GM23338 (cell line): Measurements from ENCODE around the gene ITCH. TPM values are rescaled to one million over a fixed set of nuclear protein-coding genes. Genes with fewer than 3 reads are reported as not detected.

Experiments
- ATAC-seq: fragments of 200-7000 bp; cut with Tn5 transposase; 3 replicates; pipeline ENCODE4 v1.9.1; 2020
- DNase-seq: peaks from one replicate; pipeline ENCODE4 v3.0.0-alpha.2; 2015; ENCODE audit warnings: low spot score
- H2AFZ ChIP-seq: fragments of 200-600 bp; sonication (generic); 2 replicates; pipeline ENCODE4 v1.8.0; 2016; ENCODE audit warnings: antibody characterized with exemption, mild to moderate bottlenecking, moderate library complexity
- H3F3A ChIP-seq: fragments of 200-600 bp; sonication (generic); replicated peaks from 2 replicates; pipeline ENCODE4 v1.8.0; 2017; ENCODE audit warnings: antibody characterized with exemption, mixed run types, low read depth
- H3K27ac ChIP-seq: fragments of 200-600 bp; sonication (generic); 2 replicates; pipeline ENCODE4 v1.6.1; 2016; ENCODE audit warnings: low read depth
- H3K27me3 ChIP-seq: fragments of 200-600 bp; sonication (generic); 2 replicates; pipeline ENCODE4 v1.8.0; 2016; ENCODE audit warnings: mild to moderate bottlenecking, mixed run types, moderate library complexity; ENCODE audit not compliant: insufficient read depth
- H3K36me3 ChIP-seq: fragments of 200-600 bp; sonication (generic); 2 replicates; pipeline ENCODE4 v1.8.0; 2016; ENCODE audit warnings: mild to moderate bottlenecking; ENCODE audit not compliant: insufficient read depth
- H3K4me1 ChIP-seq: fragments of 200-600 bp; sonication (generic); 2 replicates; pipeline ENCODE4 v1.8.0; 2016; ENCODE audit warnings: mild to moderate bottlenecking, moderate library complexity; ENCODE audit not compliant: insufficient read depth
- H3K4me2 ChIP-seq: fragments of 200-600 bp; sonication (generic); 2 replicates; pipeline ENCODE4 v1.7.1; 2017; ENCODE audit warnings: mixed run types
- H3K4me3 ChIP-seq: fragments of 200-600 bp; sonication (generic); 2 replicates; pipeline ENCODE4 v1.6.1; 2016; ENCODE audit warnings: mixed run types
- H3K79me2 ChIP-seq: fragments of 200-600 bp; sonication (generic); replicated peaks from 2 replicates; pipeline ENCODE4 v1.8.0; 2017; ENCODE audit warnings: mild to moderate bottlenecking; ENCODE audit not compliant: insufficient read depth
- H3K9me2 ChIP-seq: fragments of 200-600 bp; sonication (generic); 2 replicates; pipeline ENCODE4 v1.8.0; 2017; ENCODE audit not compliant: insufficient read depth
- H4K20me1 ChIP-seq: fragments of 200-600 bp; sonication (generic); replicated peaks from 2 replicates; pipeline ENCODE4 v1.8.0; 2017; ENCODE audit warnings: mild to moderate bottlenecking; ENCODE audit not compliant: insufficient read depth
- H3K27ac Mint-ChIP-seq: 2 replicates; pipeline ENCODE4 v1.8.0; 2020; ENCODE audit warnings: inconsistent platforms, mild to moderate bottlenecking, moderate library complexity, mixed read lengths
- H3K27me3 Mint-ChIP-seq: 3 replicates; pipeline ENCODE4 v1.8.0; 2022; ENCODE audit warnings: low read depth, mild to moderate bottlenecking, moderate library complexity, mixed read lengths, inconsistent platforms; ENCODE audit not compliant: insufficient read depth, poor library complexity
- H3K36me3 Mint-ChIP-seq: 3 replicates; pipeline ENCODE4 v1.8.0; 2021; ENCODE audit warnings: low read depth, mild to moderate bottlenecking, inconsistent platforms, moderate library complexity, mixed read lengths
- H3K4me1 Mint-ChIP-seq: 3 replicates; pipeline ENCODE4 v1.8.0; 2020; ENCODE audit warnings: mild to moderate bottlenecking, inconsistent platforms, mixed read lengths
- H3K4me3 Mint-ChIP-seq: 3 replicates; pipeline ENCODE4 v1.8.0; 2021; ENCODE audit warnings: moderate library complexity, mild to moderate bottlenecking, inconsistent platforms, mixed read lengths
- H3K9me3 Mint-ChIP-seq: 3 replicates; pipeline ENCODE4 v1.8.0; 2020; ENCODE audit warnings: moderate library complexity, mild to moderate bottlenecking, inconsistent platforms, mixed read lengths
- CREB1 ChIP-seq: fragments of 250-450 bp; sonication (Bioruptor Pico); IDR thresholded peaks from 2 replicates; pipeline ENCODE4 v1.5.0; 2020; ENCODE audit warnings: low read depth, mild to moderate bottlenecking, moderate library complexity
- CTCF ChIP-seq, 2 experiments: fragments of 200-600 bp in 1 of 2; sonication (generic) in 1 of 2; conservative IDR thresholded peaks; 2 replicates each; pipeline versions ENCODE4 v1.5.1 to v1.6.1; 2016 to 2017; ENCODE audit warnings: antibody characterized with exemption in 2 of 2, low read depth in 2 of 2, mild to moderate bottlenecking in 2 of 2, moderate library complexity in 1 of 2
- ETS1 ChIP-seq: IDR thresholded peaks from 2 replicates; pipeline ENCODE4 v1.6.1; 2016; ENCODE audit warnings: antibody characterized with exemption
- JUNB ChIP-seq: IDR thresholded peaks from one replicate; pipeline ENCODE4 v1.6.1; 2016; ENCODE audit warnings: antibody characterized with exemption; ENCODE audit not compliant: unreplicated experiment
- REST ChIP-seq: IDR thresholded peaks from one replicate; pipeline ENCODE4 v1.6.1; 2018; ENCODE audit warnings: antibody characterized with exemption; ENCODE audit not compliant: unreplicated experiment
- polyA plus RNA-seq: library from polyadenylated mRNA; unstranded; fragments of >200 nt; fragmentation: Nextera tagmentation; extraction: Ambion mirVana; gene quantifications from 2 replicates; pipeline ENCODE4 v1.2.1, GENCODE V29; 2016
- total RNA-seq: library from RNA; depleted of rRNA; stranded (reverse); fragments of >200 nt; shearing (Covaris generic); gene quantifications from 2 replicates; pipeline ENCODE4 v1.2.3, GENCODE V29; 2014

ITCH gene
- total and polyA plus RNA-seq, 2 experiments from 2014 or later = 16.4 to 31.6 TPM

DNA sequence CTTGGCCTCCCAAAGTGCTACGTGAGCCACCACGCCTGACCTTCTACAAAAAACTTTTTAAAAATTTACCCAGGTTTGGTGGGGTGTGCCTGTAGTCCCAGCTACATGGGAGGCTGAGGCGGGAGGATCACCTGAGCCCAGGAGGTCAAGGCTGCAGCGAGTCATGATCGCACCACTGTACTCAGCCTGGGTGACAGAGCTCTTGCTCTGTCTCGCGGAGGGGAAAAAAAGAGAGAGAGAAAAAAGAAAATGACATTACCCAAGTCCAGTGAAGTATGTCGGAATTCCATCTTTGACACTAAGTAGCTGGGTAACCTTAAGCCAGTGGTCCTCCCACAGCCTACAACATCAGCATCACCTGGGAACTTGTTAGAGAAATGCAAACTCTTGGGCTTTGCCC lies 176.7 kb downstream of the ITCH start:
- DNase-seq (no peak), ATAC-seq (no peak)
- H3K36me3 ChIP-seq = peaks cover 11% of the 10 kb centered on the region
- TF ChIP-seq REST (no peak), ETS1 (no peak), JUNB (no peak), CTCF (conservative IDR thresholded peaks at IDR 0.05; ENCODE audit: low read depth in 2 of 2) (no peak), CREB1 (CRISPR knock-in tag) (no peak)
- H3K4me1 ChIP-seq = no peaks in the 10 kb centered on the region; the same call in 1 of the 2 replicates
- H2AFZ ChIP-seq = no peak overlapping the region
- no peak overlapping the region for H3K4me3 Mint-ChIP-seq
- no peak overlapping the region for H3K4me3 ChIP-seq
- no peak overlapping the region for H3K27ac ChIP-seq
- no peak overlapping the region for H3K4me2 ChIP-seq
- H3K9me3 Mint-ChIP-seq = no peaks in the 10 kb centered on the region
- H3F3A ChIP-seq = 0 out of 2 replicates have a peak, but pooled peaks cover 4% of the 10 kb centered on the region
- H4K20me1 ChIP-seq = no peaks in the 10 kb centered on the region; the same call in 1 of the 2 replicates
- peaks cover 13% of the 10 kb centered on the region for H3K27me3 Mint-ChIP-seq
- no peaks in the 10 kb centered on the region for H3K9me2 ChIP-seq
- H3K4me1 Mint-ChIP-seq = peaks cover 11% of the 10 kb centered on the region
- no peaks in the 10 kb centered on the region for H3K79me2 ChIP-seq
- peaks cover 37% of the 10 kb centered on the region for H3K36me3 Mint-ChIP-seq
- H3K27ac Mint-ChIP-seq = no peak overlapping the region
- 0 out of 2 replicates have a peak, but pooled peaks cover under 1% of the 10 kb centered on the region for H3K27me3 ChIP-seq

GRCh38 chr20:34540596-34541263 lies 177.7 kb downstream of the ITCH start:
- H3K27ac Mint-ChIP-seq = peak overlapping the region; percentile 4; the same call in 1 of the 2 replicates
- H3K36me3 Mint-ChIP-seq = peaks cover 28% of the 10 kb centered on the region
- H3K4me3 ChIP-seq = no peak overlapping the region
- 0 out of 4 replicates have a peak, but pooled peaks of 1 of the 2 experiments have one; percentile 13 for TF ChIP-seq CTCF (conservative IDR thresholded peaks at IDR 0.05; ENCODE audit: low read depth in 2 of 2)
- TF ChIP-seq ETS1 = no peak
- no peak overlapping the region for H2AFZ ChIP-seq
- H4K20me1 ChIP-seq = no peaks in the 10 kb centered on the region; the same call in 1 of the 2 replicates
- H3K9me2 ChIP-seq = no peaks in the 10 kb centered on the region
- 0 out of 2 replicates have a peak, but pooled peaks cover 4% of the 10 kb centered on the region for H3F3A ChIP-seq
- DNase-seq = no peak
- H3K27me3 ChIP-seq = peaks cover 5% of the 10 kb centered on the region; the same call in 1 of the 2 replicates
- H3K79me2 ChIP-seq = no peaks in the 10 kb centered on the region
- H3K27me3 Mint-ChIP-seq = peaks cover 13% of the 10 kb centered on the region
- no peak overlapping the region for H3K4me3 Mint-ChIP-seq
- H3K27ac ChIP-seq = no peak overlapping the region
- no peak overlapping the region for H3K4me2 ChIP-seq
- ATAC-seq = no peak
- H3K4me1 Mint-ChIP-seq = peaks cover 13% of the 10 kb centered on the region
- H3K36me3 ChIP-seq = peaks cover 11% of the 10 kb centered on the region
- no peaks in the 10 kb centered on the region; the same call in 1 of the 2 replicates for H3K4me1 ChIP-seq
- 0 out of 3 replicates have a peak, but pooled peaks cover 3% of the 10 kb centered on the region for H3K9me3 Mint-ChIP-seq
